K562 (cell line): ENCODE data around the gene VSIG4. TPM values are rescaled to one million over a fixed set of nuclear protein-coding genes. Genes with fewer than 3 reads are reported as not detected.
A peak's percentile ranks its signal among the peaks of the same experiment; 100 is the strongest.

Source experiments
- CEBPZ ChIP-seq: fragments of 150-350 bp; IDR thresholded peaks from 2 replicates; pipeline ENCODE4 v1.6.1; 2014; ENCODE audit warnings: low read depth, mild to moderate bottlenecking, low read length, borderline replicate concordance
- CXXC5 ChIP-seq: fragments of 250-450 bp; sonication (Bioruptor Pico); IDR thresholded peaks from 2 replicates; pipeline ENCODE4 v1.8.0; 2022; ENCODE audit warnings: inconsistent platforms, mild to moderate bottlenecking, moderate library complexity
- DACH1 ChIP-seq: fragments of 450-650 bp; IDR thresholded peaks from 2 replicates; pipeline ENCODE4 v1.6.1; 2018; ENCODE audit not compliant: partially characterized antibody
- E2F4 ChIP-seq: sonication (generic); formaldehyde crosslinking; IDR thresholded peaks from 2 replicates; pipeline ENCODE4 v1.8.0; 2022; ENCODE audit warnings: mild to moderate bottlenecking, low read depth, missing genetic modification reagents
- ETS1 ChIP-seq: conservative IDR thresholded peaks from 2 replicates; pipeline ENCODE4 v1.6.1; 2011; ENCODE audit warnings: low read depth, mild to moderate bottlenecking, low read length; ENCODE audit not compliant: control insufficient read depth
- MYBL2 ChIP-seq, 2 experiments: fragments of 450-650 bp in 1 of 2; sonication (generic) in 1 of 2; formaldehyde crosslinking in 1 of 2; IDR thresholded peaks; 2 replicates each; pipeline versions ENCODE4 v1.6.1 to v1.8.1; 2017 to 2022; ENCODE audit warnings: borderline replicate concordance in 1 of 2, inconsistent platforms in 1 of 2, low read depth in 1 of 2, mild to moderate bottlenecking in 1 of 2, missing genetic modification reagents in 1 of 2, moderate library complexity in 1 of 2
- POLR2A ChIP-seq: fragments of 450-650 bp; conservative IDR thresholded peaks from 2 replicates; pipeline ENCODE4 v1.6.1; 2016
- RBFOX2 ChIP-seq: fragments of 200-400 bp; formaldehyde crosslinking; IDR thresholded peaks from 2 replicates; pipeline ENCODE4 v1.6.1; 2017; ENCODE audit warnings: low read depth, mild to moderate bottlenecking, low read length, moderate library complexity
- ZMIZ1 ChIP-seq, 2 experiments: fragments of 150-350 bp in 1 of 2; IDR thresholded peaks; 2 replicates each; pipeline ENCODE4 v1.6.1; 2012 to 2016; ENCODE audit warnings: low read depth in 2 of 2, low read length in 2 of 2, mild to moderate bottlenecking in 1 of 2, moderate library complexity in 1 of 2
- ZNF449 ChIP-seq: fragments of 250-450 bp; sonication (Bioruptor Pico); IDR thresholded peaks from 2 replicates; pipeline ENCODE4 v1.8.0; 2022; ENCODE audit warnings: moderate library complexity, mild to moderate bottlenecking, inconsistent platforms
- ZNF830 ChIP-seq: fragments of 250-450 bp; sonication (Bioruptor Pico); IDR thresholded peaks from 2 replicates; pipeline ENCODE4 v1.5.0; 2021; ENCODE audit warnings: mild to moderate bottlenecking
- polyA plus RNA-seq, 8 experiments: library from polyadenylated mRNA; depleted of rRNA in 4 of 8; stranded (reverse) in 5 of 8; unstranded in 3 of 8; fragments of >200 nt; fragmentation: Nextera tagmentation in 2 of 8; fragmentation: Illumina TruSeq in 1 of 8; extraction: Ambion mirVana in 2 of 8; extraction: Trizol in 1 of 8; gene quantifications; 2 replicates each; pipeline versions ENCODE4 v1.2.1 to v1.2.3, GENCODE V29; 2011 to 2014; ENCODE audit warnings: inconsistent platforms in 1 of 8, missing spikeins in 1 of 8
- total RNA-seq, 7 experiments: library from RNA; depleted of rRNA in 6 of 7; stranded (reverse); fragments of >200 nt in 6 of 7; fragmentation: Illumina TruSeq in 2 of 7; extraction: Trizol in 2 of 7; gene quantifications; 2 replicates each; pipeline versions ENCODE4 v1.2.1 to v1.2.3, GENCODE V29; 2011 to 2021; ENCODE audit warnings: low replicate concordance in 1 of 7

Gene VSIG4
- total and polyA plus RNA-seq, 9 of the 15 experiments (the other 6 are each of a cell fraction or from before 2014, with no cell fraction given), result 0.22 to 1.6 (median 0.46) TPM; not detected in 1

GRCh38 chrX:66022632-66023384, 17.1 kb downstream of the VSIG4 start (continued):
- TF ChIP-seq CXXC5, result no peak
- no peak for TF ChIP-seq E2F4 (CRISPR knock-in tag)
- no peak for TF ChIP-seq DACH1
- TF ChIP-seq ZNF449, result no peak
- TF ChIP-seq CEBPZ, result no peak
- peak; percentile 37; the same call in 1 of the 2 replicates for TF ChIP-seq RBFOX2
- TF ChIP-seq POLR2A, result peak; percentile 57
- peak; percentile 56; the same call in 1 of the 2 replicates for TF ChIP-seq ZNF830 (CRISPR knock-in tag)
- no peak for TF ChIP-seq ZMIZ1 (IDR thresholded peaks at IDR 0.05; ENCODE audit: low read depth in 2 of 2, low read length in 2 of 2)
- TF ChIP-seq MYBL2 (IDR thresholded peaks at IDR 0.05; ENCODE audit: low read depth), result no peak
- TF ChIP-seq MYBL2 (CRISPR knock-in tag; IDR thresholded peaks at IDR 0.05; ENCODE audit: borderline replicate concordance), result no peak
- TF ChIP-seq ETS1, result no peak
